Ureter (tissue), 1 donor: ENCODE results near the gene TPPP2. TPM values are rescaled to one million over a fixed set of nuclear protein-coding genes. Genes with fewer than 3 reads are reported as not detected.
A peak's percentile ranks its signal among the peaks of the same experiment; 100 is the strongest.
"Not testable (repeated sequence)": the region's sequence is repeated elsewhere in the genome, so short reads cannot be mapped to it uniquely, and the experiment has no call there.

Experiments
- DNase-seq: peaks from one replicate; pipeline ENCODE4 v3.0.0-alpha.2; 2020; ENCODE audit warnings: low spot score
- total RNA-seq: library from RNA; stranded (reverse); gene quantifications from one replicate; pipeline ENCODE4 v1.2.4, GENCODE V29; 2023
- donor health status: DM: yes; HTN: yes; CAD: no.

Gene TPPP2
- total RNA-seq, 1 donor from 2014 or later, result 0.62 TPM

GRCh38 chr14:21038441-21039422 is 8.7 kb downstream of the TPPP2 start:
- peak; percentile 79 for DNase-seq

DNA sequence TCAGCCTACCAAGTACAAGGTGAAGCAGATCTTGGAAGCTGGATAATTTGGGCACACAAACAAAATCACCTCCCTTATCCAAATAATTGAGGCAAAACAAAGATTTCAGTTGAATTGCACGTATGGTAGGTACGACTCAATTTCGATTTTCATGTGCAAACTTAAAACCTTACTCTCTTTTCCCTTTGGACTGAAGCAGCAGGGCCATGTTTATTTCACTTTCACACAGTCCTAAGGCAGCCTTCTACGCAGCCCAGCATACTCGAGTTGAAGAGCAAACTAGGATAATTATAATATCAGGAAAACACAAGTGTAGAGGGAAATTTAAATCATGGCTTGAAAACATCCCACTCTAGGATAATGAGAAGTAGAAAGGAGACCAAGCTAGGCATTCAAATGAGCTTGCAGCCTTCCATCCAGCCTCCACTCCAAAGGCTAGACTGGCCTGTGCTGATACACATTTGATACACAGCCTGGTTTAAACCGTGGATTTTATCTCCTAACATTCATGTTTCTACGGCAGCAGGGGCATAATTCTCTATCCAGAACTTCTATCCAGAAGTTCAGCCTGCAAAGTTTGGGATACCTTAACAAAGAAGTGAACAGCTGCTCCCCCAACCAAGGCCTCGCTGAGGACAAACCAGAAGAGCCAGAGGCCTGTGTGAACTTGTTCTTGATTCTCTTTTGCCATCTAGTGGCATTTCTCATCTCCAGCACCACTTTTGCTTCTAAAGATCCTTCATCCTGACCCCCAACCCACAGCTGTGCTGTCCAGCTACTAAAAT is 9.8 kb downstream of the TPPP2 start:
- DNase-seq, result peak; percentile 66

DNA sequence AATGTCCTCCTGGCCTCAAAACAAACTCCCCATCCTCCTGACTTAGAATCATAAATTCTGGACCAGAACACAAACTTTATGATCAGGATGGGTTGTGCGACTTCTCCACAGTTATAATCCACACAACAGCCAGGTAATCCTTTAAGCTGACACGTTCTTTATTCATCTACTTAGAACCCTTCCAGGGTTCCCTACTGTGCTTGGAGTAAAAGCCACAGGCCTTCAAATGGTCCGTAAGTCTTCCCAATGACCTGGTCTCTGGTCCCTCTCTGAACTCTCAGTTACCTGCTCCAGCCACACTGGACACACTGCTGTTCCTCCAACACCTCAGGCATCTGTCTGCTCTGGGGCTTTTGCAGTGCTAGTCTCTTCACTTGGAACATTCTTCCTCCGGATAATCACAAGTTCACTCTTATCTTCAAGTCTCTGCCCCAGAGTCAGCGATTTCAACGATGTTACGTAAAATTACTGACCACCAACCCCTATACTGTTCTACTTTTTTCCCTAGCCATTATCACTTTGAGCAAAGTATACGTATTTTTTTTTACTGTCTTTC is 10.4 kb downstream of the TPPP2 start:
- no peak for DNase-seq

- DNase-seq, result not testable (repeated sequence)
These were observed 10.9 kb downstream of the TPPP2 start for GRCh38 chr14:21040941-21041340.

- no peak for DNase-seq
These were observed 11.8 kb downstream of the TPPP2 start, which contains the start of gene RNASE7 for GRCh38 chr14:21041676-21042433. Gene RNASE7 (plus strand): TSS chr14:21042362. CDS start chr14:21042993, 631 bp downstream.

DNA sequence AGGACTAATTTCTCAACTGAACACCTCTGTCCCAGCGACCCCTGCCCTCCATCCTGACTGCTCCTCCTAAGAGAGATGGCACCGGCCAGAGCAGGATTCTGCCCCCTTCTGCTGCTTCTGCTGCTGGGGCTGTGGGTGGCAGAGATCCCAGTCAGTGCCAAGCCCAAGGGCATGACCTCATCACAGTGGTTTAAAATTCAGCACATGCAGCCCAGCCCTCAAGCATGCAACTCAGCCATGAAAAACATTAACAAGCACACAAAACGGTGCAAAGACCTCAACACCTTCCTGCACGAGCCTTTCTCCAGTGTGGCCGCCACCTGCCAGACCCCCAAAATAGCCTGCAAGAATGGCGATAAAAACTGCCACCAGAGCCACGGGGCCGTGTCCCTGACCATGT is 12.9 kb downstream of the TPPP2 start:
- DNase-seq, result no peak

- no peak for DNase-seq
These were observed 13.5 kb downstream of the TPPP2 start for GRCh38 chr14:21043387-21043973.

GRCh38 chr14:21043974-21044618 is 14.1 kb downstream of the TPPP2 start:
- no peak for DNase-seq

DNA sequence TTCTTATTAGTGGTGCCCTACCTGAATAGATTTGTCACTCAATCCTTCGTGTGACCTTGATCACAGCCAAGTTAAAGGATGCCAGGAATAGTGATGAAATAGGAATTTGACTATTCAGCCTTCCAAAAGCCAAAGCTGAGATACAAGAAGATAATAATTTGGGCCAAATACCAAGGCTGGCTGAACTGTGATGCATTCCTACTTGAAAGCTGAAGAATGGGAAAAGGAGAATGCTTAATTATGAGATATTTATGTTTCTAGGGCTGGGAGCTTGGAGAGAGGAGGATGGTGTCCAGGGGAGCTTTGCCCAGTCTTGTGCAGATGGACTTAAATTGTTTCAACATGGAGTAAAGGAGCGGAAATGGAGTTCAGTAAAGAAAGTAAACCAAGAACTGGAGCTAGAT is 17.4 kb downstream of the TPPP2 start:
- no peak for DNase-seq

- no peak for DNase-seq
These were observed 18.6 kb downstream of the TPPP2 start for GRCh38 chr14:21048638-21049037.

DNA sequence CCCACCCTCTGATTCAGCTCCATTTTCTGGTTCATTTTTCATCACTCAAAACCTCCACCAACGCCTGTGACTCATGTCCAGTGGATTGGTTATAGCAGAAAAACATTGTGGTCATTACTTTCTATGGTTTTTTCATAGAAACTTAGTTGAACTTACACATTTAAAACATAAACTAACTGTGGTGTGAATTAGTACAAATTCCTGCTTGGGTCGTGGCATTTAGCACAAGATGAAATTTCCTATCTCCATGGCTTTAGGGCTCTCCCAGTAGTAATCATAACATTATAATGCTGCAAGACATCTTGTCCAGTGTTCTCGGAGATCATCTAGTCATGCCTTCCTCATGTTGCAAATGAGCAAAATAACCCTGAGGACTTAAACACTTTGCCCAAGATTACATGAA is 19.3 kb downstream of the TPPP2 start:
- no peak for DNase-seq

GRCh38 chr14:21050597-21050996 is 20.6 kb downstream of the TPPP2 start:
- DNase-seq, result no peak

- DNase-seq, result no peak
These were observed 23.4 kb downstream of the TPPP2 start for GRCh38 chr14:21053184-21054122.

- no peak for DNase-seq
These were observed 24.2 kb downstream of the TPPP2 start for GRCh38 chr14:21054123-21054767.

- no peak for DNase-seq
These were observed 24.7 kb downstream of the TPPP2 start for GRCh38 chr14:21054768-21055145.

DNA sequence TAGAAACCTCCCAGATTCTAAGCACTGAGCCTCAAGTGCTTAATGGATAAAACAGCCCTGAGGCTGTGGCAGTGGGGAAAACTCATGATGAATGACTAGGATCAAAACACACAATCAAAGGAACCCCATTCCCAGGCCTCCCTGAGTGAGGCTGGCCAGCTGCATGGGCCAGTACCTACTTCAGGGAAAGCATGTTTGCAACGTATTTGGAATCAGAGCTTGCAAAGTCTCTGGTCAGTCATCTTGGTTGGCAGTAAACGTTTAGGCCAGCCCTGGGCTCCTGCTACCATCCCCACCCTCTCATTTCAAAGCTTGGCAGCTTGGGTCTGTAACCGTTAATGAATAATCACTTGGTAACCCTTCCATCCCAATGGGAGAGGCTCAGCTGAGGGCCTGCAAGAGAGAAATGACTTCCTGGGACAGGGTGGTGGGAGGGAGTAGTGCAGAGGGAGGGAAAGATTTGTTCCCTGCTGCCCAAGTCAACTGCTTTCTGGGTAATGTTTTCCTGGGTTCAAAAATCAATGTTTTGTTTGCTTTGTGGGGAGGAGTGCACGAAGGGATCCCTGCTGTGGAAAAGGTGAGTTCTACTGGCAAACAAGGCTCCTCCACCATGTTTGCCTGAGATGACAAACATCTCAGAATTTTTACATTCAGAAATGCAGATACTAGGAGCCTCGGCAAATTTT is 25.6 kb downstream of the TPPP2 start:
- DNase-seq, result no peak

DNA sequence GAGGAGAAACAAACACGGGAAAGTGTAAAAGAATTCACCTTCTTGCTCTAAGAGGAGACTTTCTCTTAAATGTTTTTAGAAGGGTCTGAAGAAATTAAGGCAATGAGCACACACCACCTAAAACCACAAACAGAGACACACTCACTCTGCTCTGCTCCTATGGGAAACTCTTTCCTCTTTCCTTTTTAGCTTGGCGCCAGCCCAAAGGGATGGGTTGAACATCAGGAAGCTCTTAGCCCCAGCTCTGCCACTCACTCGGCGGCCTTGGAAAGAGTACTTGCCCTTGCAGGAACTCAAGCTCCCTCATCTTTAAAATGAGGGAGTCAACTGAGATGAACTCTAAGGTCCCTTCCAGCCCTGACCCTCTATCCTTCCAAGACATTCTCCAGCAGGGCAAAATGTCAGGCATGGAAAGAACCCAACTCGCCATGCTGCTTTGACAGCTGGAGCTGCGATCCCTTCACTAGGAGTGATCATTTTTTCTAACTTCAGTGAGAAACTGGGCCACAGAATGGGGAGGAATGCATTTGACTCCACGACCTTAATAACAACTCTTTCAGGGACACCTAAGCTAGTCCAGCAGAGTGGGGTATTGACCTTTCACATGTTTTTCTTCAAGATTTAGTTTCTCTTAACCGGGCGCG is 26.6 kb downstream of the TPPP2 start:
- no peak for DNase-seq
